ENCODE data around the gene CHD1. TPM values are rescaled to one million over a fixed set of nuclear protein-coding genes. Genes with fewer than 3 reads are reported as not detected.

CHD1 gene
- total RNA-seq, 1 experiment from 2014 or later: 36.5 TPM

GRCh38 chr5:98807806-98808205 is 121.0 kb downstream of the CHD1 start:
- CTCF ChIA-PET: no interaction called here
- BruUV-seq (replicated peaks): no TSS peak

GRCh38 chr5:98805070-98805469 is 123.7 kb downstream of the CHD1 start:
- H3K4me1 ChIP-seq (ENCODE audit: control insufficient read depth, insufficient read depth, low read length): no peaks in the 10 kb centered on the region
- CTCF ChIA-PET: no interaction called here
- DNase-seq (ENCODE audit: low read depth, low spot score) (no peak), ATAC-seq (no peak)
- no peak overlapping the region for H3K4me3 ChIP-seq (ENCODE audit: low read depth in 2 of 2, low read length in 2 of 2)
- in situ Hi-C loops (cut with HindIII; ENCODE audit: low pct_unique_long_range_greater_than_20kb, low sequenced_read_pairs): no loop called here
- H3K27ac ChIP-seq (ENCODE audit: low read length): no peak overlapping the region
- POLR2A ChIA-PET: no interaction called here
- H3K27me3 ChIP-seq (ENCODE audit: control insufficient read depth, insufficient read depth, low read length): no peaks in the 10 kb centered on the region
- no TSS peak for BruUV-seq (replicated peaks)
- intact Hi-C loops (cut with micrococcal nuclease; ENCODE audit: unreplicated experiment): no loop called here
- no peak for TF ChIP-seq SIN3A (IDR thresholded peaks at IDR 0.05; ENCODE audit: borderline replicate concordance, insufficient read depth, low read depth, low read length)
- no peaks in the 10 kb centered on the region for H3K36me3 ChIP-seq (ENCODE audit: control insufficient read depth, insufficient read depth, low read length)
- H3K9me3 ChIP-seq (ENCODE audit: control insufficient read depth, insufficient read depth, low read depth, low read length): peaks cover 11% of the 10 kb centered on the region; the same call in 1 of the 2 replicates

More at GRCh38 chr5:98807806-98808205, 121.0 kb downstream of the CHD1 start:
- TF ChIP-seq TCF7L2 (IDR thresholded peaks at IDR 0.05; ENCODE audit: low read depth, low read length) (no peak), POLR2AphosphoS5 (IDR thresholded peaks at IDR 0.05; ENCODE audit: low read depth, low read length) (no peak), CTCF (IDR thresholded peaks at IDR 0.05) (no peak), REST (IDR thresholded peaks at IDR 0.05; ENCODE audit: insufficient read depth in 1 of 2, low read depth in 2 of 2, low read length in 1 of 2) (no peak), SIN3A (IDR thresholded peaks at IDR 0.05; ENCODE audit: borderline replicate concordance, insufficient read depth, low read depth, low read length) (no peak)
- intact Hi-C loops (cut with micrococcal nuclease; ENCODE audit: unreplicated experiment) (no loop called here), in situ Hi-C loops (cut with HindIII; ENCODE audit: low pct_unique_long_range_greater_than_20kb, low sequenced_read_pairs) (no loop called here)
- H3K27ac ChIP-seq (ENCODE audit: low read length): no peak overlapping the region
- no peaks in the 10 kb centered on the region for H3K27me3 ChIP-seq (ENCODE audit: control insufficient read depth, insufficient read depth, low read length)
- no peak overlapping the region for H3K4me3 ChIP-seq (ENCODE audit: low read depth in 2 of 2, low read length in 2 of 2)
- POLR2A ChIA-PET: no interaction called here
- no peak for DNase-seq (ENCODE audit: low read depth, low spot score)
- peaks cover 11% of the 10 kb centered on the region; the same call in 1 of the 2 replicates for H3K9me3 ChIP-seq (ENCODE audit: control insufficient read depth, insufficient read depth, low read depth, low read length)
- H3K36me3 ChIP-seq (ENCODE audit: control insufficient read depth, insufficient read depth, low read length): no peaks in the 10 kb centered on the region
- no peak for ATAC-seq
- H3K4me1 ChIP-seq (ENCODE audit: control insufficient read depth, insufficient read depth, low read length): no peaks in the 10 kb centered on the region

GRCh38 chr5:98804066-98804465 is 124.7 kb downstream of the CHD1 start:
- in situ Hi-C loops (cut with HindIII; ENCODE audit: low pct_unique_long_range_greater_than_20kb, low sequenced_read_pairs): no loop called here
- intact Hi-C loops (cut with micrococcal nuclease; ENCODE audit: unreplicated experiment): no loop called here
- Histone ChIP-seq H3K36me3 (ENCODE audit: control insufficient read depth, insufficient read depth, low read length) (no peaks in the 10 kb centered on the region), H3K4me1 (ENCODE audit: control insufficient read depth, insufficient read depth, low read length) (no peaks in the 10 kb centered on the region), H3K9me3 (ENCODE audit: control insufficient read depth, insufficient read depth, low read depth, low read length) (peaks cover 11% of the 10 kb centered on the region; the same call in 1 of the 2 replicates), H3K4me3 (ENCODE audit: low read depth in 2 of 2, low read length in 2 of 2) (no peak overlapping the region), H3K27ac (ENCODE audit: low read length) (no peak overlapping the region), H3K27me3 (ENCODE audit: control insufficient read depth, insufficient read depth, low read length) (no peaks in the 10 kb centered on the region)
- POLR2A ChIA-PET: interaction anchor here (0.6 kb wide), 1 partner anchor 37 kb away, joined by 3 read pairs; no protein-coding TSS in a partner anchor
- DNase-seq (ENCODE audit: low read depth, low spot score) (no peak), ATAC-seq (no peak)
- CTCF ChIA-PET: no interaction called here
- BruUV-seq (replicated peaks): no TSS peak
- TF ChIP-seq REST (IDR thresholded peaks at IDR 0.05; ENCODE audit: insufficient read depth in 1 of 2, low read depth in 2 of 2, low read length in 1 of 2): no peak

Measured in Panc1 (cell line).